Lower lobe of right lung (tissue), 2 donors: Measurements from ENCODE around the gene ELL. TPM values are rescaled to one million over a fixed set of nuclear protein-coding genes. Genes with fewer than 3 reads are reported as not detected.
A peak's percentile ranks its signal among the peaks of the same experiment; 100 is the strongest.

Source experiments
- ATAC-seq, 2 donors: fragments of 200-7000 bp; cut with Tn5 transposase; one replicate each; pipeline ENCODE4 v1.9.1; 2020 to 2022; ENCODE audit warnings: mild to moderate bottlenecking in 2 of 2, moderate library complexity in 2 of 2
- DNase-seq: peaks from one replicate; pipeline ENCODE4 v3.0.0-alpha.2; 2020
- H3K27ac ChIP-seq: fragments of 200-600 bp; one replicate; pipeline ENCODE4 v1.8.0; 2022
- H3K27me3 ChIP-seq: fragments of 200-600 bp; one replicate; pipeline ENCODE4 v1.8.0; 2022; ENCODE audit warnings: low read depth
- H3K36me3 ChIP-seq: fragments of 200-600 bp; one replicate; pipeline ENCODE4 v1.8.0; 2022; ENCODE audit warnings: mild to moderate bottlenecking
- H3K4me1 ChIP-seq: fragments of 200-600 bp; one replicate; pipeline ENCODE4 v1.8.0; 2022
- H3K4me3 ChIP-seq: fragments of 200-600 bp; one replicate; pipeline ENCODE4 v1.8.0; 2022; ENCODE audit warnings: mild to moderate bottlenecking
- H3K9me3 ChIP-seq: fragments of 200-600 bp; one replicate; pipeline ENCODE4 v1.8.0; 2022
- intact Hi-C: fragments of 100-400 bp; cut with DNase I; formaldehyde crosslinking; loops from one replicate; pipeline ENCODE4 v1.11.0; 2022
- total RNA-seq: library from RNA; stranded (reverse); fragmentation: NEBNext Ultra II Directional; extraction: Animal tissue kit (Norgen Biotek cat#: 25700); gene quantifications from one replicate; pipeline ENCODE4 v1.2.1, GENCODE V29; 2021
- TF ChIP-seq, protein P1 (sequence below): fragments of 200-600 bp; IDR thresholded peaks from one replicate; pipeline ENCODE4 v1.8.0; 2022; ENCODE audit warnings: antibody characterized with exemption, mild to moderate bottlenecking
- donor health status: DM: no; HTN: yes; CAD: no; lungs with severe emphysema.

ELL gene
- total RNA-seq, 1 donor from 2014 or later: 19.7 TPM

GRCh38 chr19:18426416-18426767, 95.5 kb downstream of the ELL start:
- no peaks in the 10 kb centered on the region for H3K9me3 ChIP-seq
- H3K27ac ChIP-seq: no peak overlapping the region
- TF ChIP-seq, protein P1, sequence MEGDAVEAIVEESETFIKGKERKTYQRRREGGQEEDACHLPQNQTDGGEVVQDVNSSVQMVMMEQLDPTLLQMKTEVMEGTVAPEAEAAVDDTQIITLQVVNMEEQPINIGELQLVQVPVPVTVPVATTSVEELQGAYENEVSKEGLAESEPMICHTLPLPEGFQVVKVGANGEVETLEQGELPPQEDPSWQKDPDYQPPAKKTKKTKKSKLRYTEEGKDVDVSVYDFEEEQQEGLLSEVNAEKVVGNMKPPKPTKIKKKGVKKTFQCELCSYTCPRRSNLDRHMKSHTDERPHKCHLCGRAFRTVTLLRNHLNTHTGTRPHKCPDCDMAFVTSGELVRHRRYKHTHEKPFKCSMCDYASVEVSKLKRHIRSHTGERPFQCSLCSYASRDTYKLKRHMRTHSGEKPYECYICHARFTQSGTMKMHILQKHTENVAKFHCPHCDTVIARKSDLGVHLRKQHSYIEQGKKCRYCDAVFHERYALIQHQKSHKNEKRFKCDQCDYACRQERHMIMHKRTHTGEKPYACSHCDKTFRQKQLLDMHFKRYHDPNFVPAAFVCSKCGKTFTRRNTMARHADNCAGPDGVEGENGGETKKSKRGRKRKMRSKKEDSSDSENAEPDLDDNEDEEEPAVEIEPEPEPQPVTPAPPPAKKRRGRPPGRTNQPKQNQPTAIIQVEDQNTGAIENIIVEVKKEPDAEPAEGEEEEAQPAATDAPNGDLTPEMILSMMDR: no peak
- intact Hi-C loops: no loop called here
- ATAC-seq: no peak
- no peak overlapping the region for H3K4me3 ChIP-seq
- peaks cover 56% of the 10 kb centered on the region for H3K4me1 ChIP-seq
- no peak for DNase-seq
- H3K36me3 ChIP-seq: peaks cover 6% of the 10 kb centered on the region
- H3K27me3 ChIP-seq: no peaks in the 10 kb centered on the region

DNA sequence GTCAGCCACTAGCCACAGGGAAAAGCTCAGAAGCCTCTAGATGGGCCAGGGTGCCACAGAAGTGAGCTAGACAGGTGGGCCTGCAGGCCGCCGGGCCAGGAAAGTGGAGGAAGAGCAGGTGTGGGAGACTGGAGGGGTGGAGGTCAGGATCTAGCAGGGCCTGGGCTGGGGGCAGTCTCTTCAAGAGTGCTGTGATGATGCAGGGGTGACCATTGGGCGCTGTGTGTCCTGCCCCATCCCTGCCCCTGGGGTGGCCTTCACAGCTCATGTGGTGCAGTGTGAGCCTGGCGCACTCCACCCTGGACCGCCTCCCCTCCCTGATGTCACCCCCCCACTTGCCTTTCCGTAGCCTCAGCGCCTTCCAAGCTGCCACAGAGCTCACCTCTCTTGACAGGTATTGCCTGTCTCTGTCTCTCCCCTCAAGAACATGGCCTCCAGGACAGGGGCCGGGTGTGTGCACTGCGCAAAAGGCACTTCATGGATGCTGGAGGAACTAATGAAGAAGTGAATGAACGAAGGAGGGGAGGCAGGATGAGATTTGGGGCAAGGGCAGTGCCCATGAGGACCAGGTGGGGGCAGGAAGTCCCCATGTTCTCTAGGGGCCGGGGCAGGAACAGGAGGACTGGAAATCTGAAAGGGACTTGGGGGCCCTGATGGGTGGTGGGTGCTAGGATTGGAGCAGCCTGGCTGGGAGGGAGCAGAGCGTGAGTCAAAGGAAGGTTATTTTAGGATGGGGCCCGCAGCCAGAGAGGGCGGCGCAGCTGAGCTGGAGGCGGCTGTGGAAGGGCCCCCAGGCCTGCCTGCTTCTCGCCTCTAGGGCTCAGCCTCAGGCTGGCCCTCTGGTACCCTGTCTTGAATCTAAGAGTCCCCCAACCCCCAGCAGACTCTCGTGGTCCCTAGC, 96.1 kb downstream of the ELL start:
- no peak overlapping the region for H3K27ac ChIP-seq
- DNase-seq: no peak
- ATAC-seq: no peak
- H3K4me3 ChIP-seq: no peak overlapping the region
- peaks cover 3% of the 10 kb centered on the region for H3K36me3 ChIP-seq
- TF ChIP-seq, protein P1: no peak
- H3K4me1 ChIP-seq: peaks cover 62% of the 10 kb centered on the region
- H3K9me3 ChIP-seq: no peaks in the 10 kb centered on the region
- intact Hi-C loops: no loop called here
- no peaks in the 10 kb centered on the region for H3K27me3 ChIP-seq

DNA sequence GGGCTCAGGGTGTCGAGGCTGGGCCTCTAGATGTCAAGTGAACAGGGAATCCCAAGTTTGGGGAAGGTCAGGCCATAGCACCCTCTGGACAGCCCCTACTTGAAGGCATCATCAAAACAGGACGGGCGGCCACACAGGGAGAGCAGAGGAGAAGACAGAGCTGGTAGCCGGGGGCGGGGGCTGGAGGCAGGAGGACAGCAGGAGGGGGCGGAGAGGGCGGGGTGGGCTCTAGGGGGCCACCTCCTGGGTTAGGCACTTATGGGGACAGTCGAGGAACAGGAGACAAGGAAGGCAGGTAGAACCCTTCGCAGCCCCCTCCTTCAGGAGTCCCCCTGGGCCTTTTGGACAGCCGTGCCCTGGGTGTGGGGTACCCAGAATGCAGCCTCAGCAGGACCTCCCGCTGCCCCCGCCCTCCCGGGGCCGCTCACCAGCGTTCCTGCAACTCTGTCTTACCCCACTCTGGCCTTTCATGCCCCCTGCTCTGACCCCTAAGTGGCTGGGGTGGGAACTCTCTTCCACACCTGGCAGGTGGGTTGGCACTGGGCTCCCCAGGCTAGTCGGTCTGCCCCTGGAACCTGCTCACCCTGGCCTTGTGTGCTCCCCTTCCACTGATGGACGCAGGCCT, 96.9 kb downstream of the ELL start:
- DNase-seq (no peak), ATAC-seq (no peak)
- Histone ChIP-seq H3K27me3 (no peaks in the 10 kb centered on the region), H3K4me3 (no peak overlapping the region), H3K36me3 (no peaks in the 10 kb centered on the region), H3K9me3 (no peaks in the 10 kb centered on the region), H3K4me1 (peaks cover 67% of the 10 kb centered on the region), H3K27ac (no peak overlapping the region)
- intact Hi-C loops: no loop called here
- TF ChIP-seq, protein P1: no peak

DNA sequence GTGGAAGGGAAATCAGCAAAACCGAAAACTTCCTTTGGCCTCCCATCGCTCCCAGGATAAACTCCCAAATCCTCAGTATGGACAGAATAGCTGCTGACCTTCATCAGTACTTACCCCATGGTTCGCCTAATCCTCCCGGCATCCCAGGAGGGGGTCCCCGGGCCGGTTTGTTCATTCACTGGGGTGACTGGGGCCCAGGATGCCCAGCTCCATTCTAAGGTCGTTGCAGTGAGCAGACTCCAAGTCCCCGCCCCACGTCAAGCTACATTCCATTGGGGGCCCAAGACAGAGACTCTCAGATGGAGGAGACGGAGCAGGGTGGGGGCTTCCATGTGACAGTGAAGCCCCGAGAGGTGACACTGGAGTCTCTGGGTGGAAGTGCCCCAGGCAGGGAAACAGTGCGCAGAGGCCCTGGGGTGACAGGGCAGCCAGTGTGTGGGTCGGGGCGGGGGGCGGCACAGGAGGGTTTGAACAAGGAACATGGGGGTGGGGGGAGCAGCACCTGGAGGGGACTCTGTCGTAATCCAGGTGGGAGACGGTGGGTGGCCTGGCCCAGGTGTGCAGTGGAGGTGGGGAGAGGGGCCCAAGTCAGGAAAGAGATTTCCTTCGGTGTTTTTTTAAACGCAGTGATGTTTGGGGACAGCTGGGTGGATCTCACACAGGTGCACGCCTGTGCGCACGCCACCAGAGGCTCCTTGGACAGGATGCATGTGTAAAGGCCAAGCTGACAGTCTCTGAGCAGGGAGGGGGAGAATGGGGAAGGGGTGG, 97.6 kb downstream of the ELL start:
- no peaks in the 10 kb centered on the region for H3K27me3 ChIP-seq
- no peaks in the 10 kb centered on the region for H3K36me3 ChIP-seq
- intact Hi-C loops: no loop called here
- TF ChIP-seq, protein P1: no peak
- no peak overlapping the region for H3K4me3 ChIP-seq
- DNase-seq (no peak), ATAC-seq (no peak)
- peaks cover 61% of the 10 kb centered on the region for H3K4me1 ChIP-seq
- H3K9me3 ChIP-seq: no peaks in the 10 kb centered on the region
- no peak overlapping the region for H3K27ac ChIP-seq

DNA sequence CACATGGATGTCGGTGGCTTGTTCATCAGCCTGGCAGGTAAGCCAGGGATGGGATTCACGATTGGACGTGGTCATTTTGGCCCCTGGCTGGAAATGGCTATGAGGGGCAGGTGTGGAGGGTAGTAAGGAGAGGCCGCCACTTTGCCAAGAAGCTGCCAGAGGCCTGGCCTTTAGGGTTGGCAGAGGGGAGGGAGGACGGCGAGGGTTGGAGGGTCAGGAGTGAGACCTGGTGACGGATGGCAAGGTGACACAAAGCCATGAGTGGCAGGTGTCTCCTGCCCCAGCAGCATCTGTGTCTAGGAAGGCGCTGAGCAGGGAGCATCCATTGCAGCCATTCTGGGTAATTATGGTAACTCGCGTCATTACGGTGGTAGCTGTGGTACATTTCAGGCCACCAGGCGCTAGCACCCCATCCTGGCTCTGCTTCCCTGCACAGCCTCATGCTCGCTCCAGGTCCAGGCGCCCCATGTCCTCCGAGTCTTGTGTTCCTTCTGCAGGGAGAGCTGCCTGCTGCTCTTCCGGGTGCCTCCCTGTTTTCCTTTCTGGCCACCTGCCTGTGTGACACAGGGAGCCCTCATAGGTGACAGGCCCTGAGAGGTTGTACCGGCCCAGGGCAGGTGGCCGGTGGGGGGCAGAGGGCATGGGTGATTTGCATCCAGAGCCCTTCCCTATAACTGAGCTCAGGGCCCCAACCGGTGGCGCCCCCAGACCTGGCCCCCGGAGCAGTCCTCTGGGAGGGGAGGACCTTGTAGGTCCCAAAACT, 98.4 kb downstream of the ELL start:
- Histone ChIP-seq H3K4me1 (peaks cover 58% of the 10 kb centered on the region), H3K4me3 (no peak overlapping the region), H3K9me3 (no peaks in the 10 kb centered on the region), H3K27me3 (no peaks in the 10 kb centered on the region), H3K27ac (no peak overlapping the region), H3K36me3 (no peaks in the 10 kb centered on the region)
- ATAC-seq (no peak), DNase-seq (peak; percentile 41)
- intact Hi-C loops: no loop called here
- TF ChIP-seq, protein P1: no peak
